Choroid plexus epithelial cell (primary cell): ENCODE data around the gene RNF34.

Source experiments
- DNase-seq: peaks from one replicate; pipeline ENCODE4 v3.0.0-alpha.2; 2010; ENCODE audit warnings: low read depth
- H3K4me3 ChIP-seq: 2 replicates; pipeline ENCODE4 v1.5.1; 2011; ENCODE audit warnings: low read depth, mild to moderate bottlenecking, control low read depth, low read length, moderate library complexity
- CTCF ChIP-seq: conservative IDR thresholded peaks from 2 replicates; pipeline ENCODE4 v1.5.1; 2011; ENCODE audit warnings: low read depth, mild to moderate bottlenecking, control low read depth, inconsistent platforms, low read length, moderate library complexity

The RNF34 gene

GRCh38 chr12:121399391-121400331, at the start of gene RNF34:
RNF34 (plus strand) TSS chr12:121400118; CDS start chr12:121400213, 95 bp downstream.
- DNase-seq, result peak; percentile 99
- peak within 1 kb of the TSS; percentile 90 for H3K4me3 ChIP-seq
- peak; percentile 25 for TF ChIP-seq CTCF

GRCh38 chr12:121351820-121352681, 47.9 kb upstream of the RNF34 start, which contains the start of gene ANAPC5:
ANAPC5 (minus strand) TSS chr12:121352411; CDS start chr12:121352340, 71 bp downstream.
- no peak for TF ChIP-seq CTCF
- peak; percentile 99 for DNase-seq
- H3K4me3 ChIP-seq, result peak within 1 kb of the TSS; percentile 95

DNA sequence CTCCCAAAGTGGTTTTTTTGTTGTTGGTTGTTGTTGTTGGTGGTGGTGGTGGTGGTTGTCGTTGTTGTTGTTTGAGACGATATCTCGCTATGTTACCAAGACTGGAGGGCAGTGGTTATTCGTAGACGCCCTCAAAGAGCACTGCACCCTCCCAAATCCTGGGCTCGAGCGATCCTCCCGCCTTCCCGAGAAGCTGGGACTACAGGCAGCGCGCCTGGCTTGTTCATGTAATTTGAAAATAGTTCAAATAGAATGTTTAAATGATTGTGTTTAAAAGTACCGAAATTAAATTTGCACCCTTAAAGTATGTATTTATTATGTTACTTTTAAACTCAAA, 47.3 kb upstream of the RNF34 start:
- DNase-seq, result no peak
- TF ChIP-seq CTCF, result no peak
- H3K4me3 ChIP-seq, result peak overlapping the region; percentile 95

- no peak for TF ChIP-seq CTCF
- no peak for DNase-seq
- no peak overlapping the region for H3K4me3 ChIP-seq
Observed at GRCh38 chr12:121355818-121356217, 44.1 kb upstream of the RNF34 start.

GRCh38 chr12:121356657-121357056, 43.3 kb upstream of the RNF34 start:
- DNase-seq, result no peak
- H3K4me3 ChIP-seq, result no peak overlapping the region
- no peak for TF ChIP-seq CTCF

- TF ChIP-seq CTCF, result no peak
- DNase-seq, result no peak
- no peak overlapping the region for H3K4me3 ChIP-seq
Observed at GRCh38 chr12:121357331-121357730, 42.6 kb upstream of the RNF34 start.
